Measurements from ENCODE around the gene NR3C1.

- no peak for TF ChIP-seq CTCF (IDR thresholded peaks at IDR 0.05)
- no peak for TF ChIP-seq POLR2A (IDR thresholded peaks at IDR 0.05)
- TF ChIP-seq POLR2AphosphoS5 (IDR thresholded peaks at IDR 0.05; ENCODE audit: insufficient read depth in 1 of 2, low read depth in 1 of 2): no peak
These were observed 28.3 kb upstream of the NR3C1 start for GRCh38 chr5:143431789-143432188.
